Tibial nerve (tissue), 3 donors: ENCODE data around the gene CYP3A5.

Experiments used
- POLR2A ChIP-seq, 2 donors: fragments of 450-650 bp; IDR thresholded peaks; one replicate each; pipeline ENCODE4 v1.6.1; 2017; ENCODE audit warnings: antibody characterized with exemption in 2 of 2, mild to moderate bottlenecking in 2 of 2, moderate library complexity in 2 of 2
- TF ChIP-seq, protein P1 (sequence below), 5 experiments: fragments of 200-600 bp in 3 of 5; fragments of 450-650 bp in 2 of 5; sonication (generic) in 3 of 5; IDR thresholded peaks; one replicate each; pipeline ENCODE4 v1.5.1; 2016 to 2019; ENCODE audit warnings: antibody characterized with exemption in 5 of 5, mild to moderate bottlenecking in 3 of 5, moderate library complexity in 2 of 5

DNA sequence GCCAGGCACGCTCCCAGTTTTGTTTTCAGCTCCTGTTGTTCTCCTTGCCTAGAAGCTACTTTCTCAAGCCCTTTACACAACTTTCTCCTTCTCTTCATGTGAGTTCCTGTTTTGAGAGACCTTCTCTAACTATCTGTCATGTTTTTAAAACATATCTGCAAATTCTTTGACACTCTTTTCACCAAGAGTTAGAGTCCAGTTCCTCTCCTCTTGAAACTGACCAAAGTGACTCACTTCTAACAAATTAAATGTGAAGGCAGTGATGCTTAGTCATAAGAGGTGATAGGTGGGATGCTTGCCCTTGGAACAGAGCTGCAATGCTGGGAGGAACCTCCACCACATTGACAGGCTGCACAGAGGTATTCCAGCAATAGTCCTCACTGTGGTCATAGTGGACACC, 37.8 kb downstream of the CYP3A5 start:
- TF ChIP-seq, protein P1, sequence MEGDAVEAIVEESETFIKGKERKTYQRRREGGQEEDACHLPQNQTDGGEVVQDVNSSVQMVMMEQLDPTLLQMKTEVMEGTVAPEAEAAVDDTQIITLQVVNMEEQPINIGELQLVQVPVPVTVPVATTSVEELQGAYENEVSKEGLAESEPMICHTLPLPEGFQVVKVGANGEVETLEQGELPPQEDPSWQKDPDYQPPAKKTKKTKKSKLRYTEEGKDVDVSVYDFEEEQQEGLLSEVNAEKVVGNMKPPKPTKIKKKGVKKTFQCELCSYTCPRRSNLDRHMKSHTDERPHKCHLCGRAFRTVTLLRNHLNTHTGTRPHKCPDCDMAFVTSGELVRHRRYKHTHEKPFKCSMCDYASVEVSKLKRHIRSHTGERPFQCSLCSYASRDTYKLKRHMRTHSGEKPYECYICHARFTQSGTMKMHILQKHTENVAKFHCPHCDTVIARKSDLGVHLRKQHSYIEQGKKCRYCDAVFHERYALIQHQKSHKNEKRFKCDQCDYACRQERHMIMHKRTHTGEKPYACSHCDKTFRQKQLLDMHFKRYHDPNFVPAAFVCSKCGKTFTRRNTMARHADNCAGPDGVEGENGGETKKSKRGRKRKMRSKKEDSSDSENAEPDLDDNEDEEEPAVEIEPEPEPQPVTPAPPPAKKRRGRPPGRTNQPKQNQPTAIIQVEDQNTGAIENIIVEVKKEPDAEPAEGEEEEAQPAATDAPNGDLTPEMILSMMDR (IDR thresholded peaks at IDR 0.05) = no peak
- TF ChIP-seq POLR2A (IDR thresholded peaks at IDR 0.05) = no peak
